HG03558 (cell line): Measurements from ENCODE around the gene IBA57.
"Not testable (repeated sequence)": the region's sequence is repeated elsewhere in the genome, so short reads cannot be mapped to it uniquely, and the experiment has no call there.

Experiments
- ATAC-seq: cut with Tn5 transposase; IDR thresholded peaks from one replicate; pipeline ENCODE4 v1.9.1; 2021; ENCODE audit warnings: moderate number of reproducible peaks; ENCODE audit not compliant: unreplicated experiment; ENCODE audit errors: extremely low read depth

Gene IBA57

GRCh38 chr1:228222548-228222947 lies 56.9 kb downstream of the IBA57 start:
- ATAC-seq = no peak

DNA sequence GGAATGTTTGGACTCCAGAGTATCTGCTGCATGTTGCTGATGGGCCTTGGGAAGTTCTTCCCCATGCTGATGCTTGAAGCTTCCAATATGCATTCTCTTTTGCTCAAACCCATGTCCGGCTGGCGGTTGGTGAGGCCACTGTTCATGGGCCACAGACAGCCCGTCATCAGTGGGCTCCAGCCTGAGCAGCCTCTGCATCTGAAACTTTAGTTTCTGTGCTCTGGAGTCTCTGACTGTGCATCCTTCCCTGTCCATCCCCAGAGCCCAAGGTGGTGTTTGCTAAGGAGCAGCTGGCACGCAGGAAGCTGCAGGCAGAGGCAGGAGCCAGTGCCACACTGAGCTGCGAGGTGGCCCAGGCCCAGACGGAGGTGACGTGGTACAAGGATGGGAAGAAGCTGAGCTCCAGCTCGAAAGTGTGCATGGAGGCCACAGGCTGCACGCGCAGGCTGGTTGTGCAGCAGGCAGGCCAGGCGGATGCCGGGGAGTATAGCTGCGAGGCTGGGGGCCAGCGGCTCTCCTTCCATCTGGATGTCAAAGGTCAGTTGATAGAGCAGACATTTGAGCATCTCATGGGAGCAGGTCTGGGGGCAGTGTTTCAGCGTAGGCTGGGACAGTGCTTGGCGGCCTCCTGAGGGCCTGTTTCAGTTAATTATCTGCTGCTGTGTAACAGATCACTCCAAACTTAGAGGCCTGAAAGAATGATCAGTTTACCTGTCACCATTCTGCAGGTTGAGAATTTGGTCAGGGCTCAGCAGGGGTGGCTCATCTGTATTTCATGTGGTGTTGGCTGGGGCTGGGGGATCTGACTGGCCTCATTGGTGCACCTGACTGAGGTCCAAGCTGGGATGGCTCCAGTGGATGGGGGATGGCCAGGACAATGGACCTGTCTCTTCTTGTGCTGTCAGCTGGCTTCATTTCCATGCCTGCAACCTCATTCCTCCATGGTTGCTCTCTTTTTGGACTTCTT lies 58.9 kb downstream of the IBA57 start:
- no peak for ATAC-seq

DNA sequence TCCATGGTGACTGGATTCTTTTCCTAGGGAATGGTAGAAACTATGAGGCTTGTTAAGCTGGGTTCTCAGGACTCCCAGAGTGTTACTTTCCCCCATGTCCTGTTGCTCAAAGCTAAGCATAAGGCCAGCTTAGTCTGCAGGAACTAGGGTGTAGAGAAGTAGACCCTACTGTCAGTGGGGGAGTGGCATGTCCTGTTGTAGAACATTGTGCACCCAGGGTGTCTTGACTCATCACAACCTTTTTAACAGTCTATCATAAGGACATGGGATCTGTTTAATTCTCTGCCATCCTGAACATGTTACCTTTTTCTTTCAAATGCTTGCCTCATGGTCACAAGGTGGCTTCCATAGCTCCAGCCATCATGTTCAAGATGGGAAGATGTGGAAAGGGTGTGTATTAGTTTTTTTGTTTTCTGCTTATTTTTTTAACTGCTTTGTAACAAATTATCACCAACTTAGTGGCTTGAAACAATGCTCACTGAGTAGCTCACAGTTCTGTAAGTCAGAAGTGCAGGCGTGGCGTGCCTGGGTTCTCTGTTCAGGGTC lies 59.6 kb downstream of the IBA57 start:
- no peak for ATAC-seq

- no peak for ATAC-seq
Measured at GRCh38 chr1:228225740-228226139, 60.1 kb downstream of the IBA57 start.

- ATAC-seq = no peak
Measured at GRCh38 chr1:228226141-228226874, 60.7 kb downstream of the IBA57 start.

DNA sequence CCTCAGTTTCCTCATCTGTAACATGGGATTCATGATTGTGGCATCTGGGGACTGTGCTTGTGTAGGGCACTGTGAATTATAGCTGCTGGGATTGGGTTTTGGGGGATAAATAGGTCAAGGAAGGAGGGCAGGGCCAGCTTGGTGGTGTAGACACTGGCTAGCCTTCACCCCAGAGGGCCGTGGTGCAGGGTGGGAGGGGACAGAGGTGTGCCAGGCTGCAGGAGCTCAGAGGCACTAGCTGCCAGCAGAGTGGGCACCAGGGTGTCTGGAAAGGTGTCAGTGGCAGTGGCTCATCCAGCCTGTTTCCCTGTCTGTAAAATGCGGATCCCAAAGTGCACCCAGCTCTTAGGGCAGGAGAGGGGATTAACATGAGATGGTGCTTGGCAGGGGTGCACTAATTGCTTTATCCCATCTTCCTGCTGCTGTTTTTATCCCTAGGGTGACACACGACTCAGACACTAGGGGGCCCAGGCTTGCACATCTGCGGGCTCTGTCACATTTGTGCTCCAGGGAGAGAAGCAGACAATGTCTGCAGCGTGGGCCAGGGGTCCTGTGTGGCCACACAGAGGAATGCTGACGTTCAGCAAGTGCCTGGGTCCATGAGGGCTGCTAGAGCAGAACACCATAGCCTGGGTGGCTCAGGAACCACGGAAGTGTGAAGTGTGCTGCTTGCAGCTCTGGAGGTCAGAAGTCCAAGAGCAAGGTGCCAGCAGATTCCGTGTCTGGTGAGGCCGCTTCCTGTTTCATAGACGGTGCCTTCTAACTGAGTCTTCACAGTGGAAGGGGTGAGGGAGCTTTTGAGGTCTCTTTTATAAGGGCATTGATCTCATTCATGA lies 61.6 kb downstream of the IBA57 start:
- ATAC-seq = no peak

- ATAC-seq = not testable (repeated sequence)
Measured at GRCh38 chr1:228228147-228228546, 62.5 kb downstream of the IBA57 start.

DNA sequence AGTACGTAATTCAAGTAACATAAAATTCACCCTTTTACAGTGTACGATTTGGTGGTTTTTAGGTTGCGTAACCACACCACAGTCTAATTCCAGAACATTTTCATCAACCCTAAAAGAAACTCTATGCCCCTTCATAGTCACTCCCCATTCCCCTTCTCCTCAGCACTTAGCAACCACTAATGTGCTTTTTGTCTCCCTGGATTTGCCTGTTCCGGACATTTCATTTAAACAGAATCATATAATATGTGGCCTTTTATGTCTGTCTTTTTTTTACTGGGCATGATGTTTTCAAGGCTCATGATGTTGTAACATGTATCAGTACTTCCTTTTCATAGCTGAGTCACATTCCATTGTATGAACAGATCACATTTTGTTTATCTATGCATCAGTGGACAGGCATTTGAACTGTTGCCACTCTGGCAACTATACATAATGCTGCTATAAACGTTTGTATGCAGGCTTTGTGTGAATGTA lies 63.0 kb downstream of the IBA57 start:
- ATAC-seq = no peak

- ATAC-seq = no peak
Measured at GRCh38 chr1:228231189-228231588, 65.6 kb downstream of the IBA57 start.
